Subcutaneous adipose tissue (tissue), 4 donors: ENCODE results near the gene CD33. TPM values are rescaled to one million over a fixed set of nuclear protein-coding genes. Genes with fewer than 3 reads are reported as not detected.

Experiments
- CTCF ChIP-seq: fragments of 450-650 bp; IDR thresholded peaks from one replicate; pipeline ENCODE4 v1.5.1; 2016; ENCODE audit warnings: low read depth, mild to moderate bottlenecking, control low read depth, antibody characterized with exemption, moderate library complexity
- total RNA-seq, 4 donors: library from RNA; depleted of rRNA; stranded (reverse); fragments of >200 nt; gene quantifications; one replicate each; pipeline ENCODE4 v1.1.0, GENCODE V29; 2016

CD33 gene
- total RNA-seq, 4 donors from 2014 or later = 4.7 to 32.1 (median 13.0) TPM

- TF ChIP-seq CTCF = no peak
Measured at GRCh38 chr19:51186323-51186722, 38.6 kb upstream of the CD33 start.

GRCh38 chr19:51187395-51188226 is 37.3 kb upstream of the CD33 start:
- no peak for TF ChIP-seq CTCF

- no peak for TF ChIP-seq CTCF
Measured at GRCh38 chr19:51188227-51188559, 36.7 kb upstream of the CD33 start.

GRCh38 chr19:51192689-51193088 is 32.2 kb upstream of the CD33 start:
- no peak for TF ChIP-seq CTCF

GRCh38 chr19:51194527-51195315 is 30.2 kb upstream of the CD33 start:
- TF ChIP-seq CTCF = no peak

- no peak for TF ChIP-seq CTCF
Measured at GRCh38 chr19:51195316-51195586, 29.6 kb upstream of the CD33 start.

- TF ChIP-seq CTCF = no peak
Measured at GRCh38 chr19:51195616-51196015, 29.3 kb upstream of the CD33 start.
